ENCODE results near the gene CNTLN.
"Not testable (repeated sequence)": the region's sequence is repeated elsewhere in the genome, so short reads cannot be mapped to it uniquely, and the experiment has no call there.

CNTLN gene

GRCh38 chr9:17389026-17389425 lies 254.2 kb downstream of the CNTLN start:
- Mint-ChIP-seq H3K27ac (no peak overlapping the region), H3K36me3 (ENCODE audit: low read depth) (no peaks in the 10 kb centered on the region), H3K4me3 (no peak overlapping the region), H3K4me1 (ENCODE audit: low read depth) (no peaks in the 10 kb centered on the region), H3K9me3 (peaks cover 2% of the 10 kb centered on the region), H3K27me3 (no peaks in the 10 kb centered on the region)
- DNase-seq, result no peak

GRCh38 chr9:17394881-17395510 lies 260.2 kb downstream of the CNTLN start:
- DNase-seq, result no peak
- Mint-ChIP-seq H3K27ac (no peak overlapping the region), H3K4me1 (ENCODE audit: low read depth) (no peaks in the 10 kb centered on the region), H3K36me3 (ENCODE audit: low read depth) (no peaks in the 10 kb centered on the region), H3K9me3 (peaks cover 2% of the 10 kb centered on the region), H3K27me3 (no peaks in the 10 kb centered on the region), H3K4me3 (no peak overlapping the region)

GRCh38 chr9:17397166-17397728 lies 262.4 kb downstream of the CNTLN start:
- not testable (repeated sequence) for H3K4me3 Mint-ChIP-seq; H3K36me3 Mint-ChIP-seq (ENCODE audit: low read depth); H3K27me3 Mint-ChIP-seq; H3K9me3 Mint-ChIP-seq; H3K27ac Mint-ChIP-seq; H3K4me1 Mint-ChIP-seq (ENCODE audit: low read depth); DNase-seq

- H3K27me3 Mint-ChIP-seq, result no peaks in the 10 kb centered on the region
- peaks cover 1% of the 10 kb centered on the region for H3K9me3 Mint-ChIP-seq
- H3K4me3 Mint-ChIP-seq, result no peak overlapping the region
- no peak overlapping the region for H3K27ac Mint-ChIP-seq
- no peaks in the 10 kb centered on the region for H3K4me1 Mint-ChIP-seq (ENCODE audit: low read depth)
- DNase-seq, result no peak
- no peaks in the 10 kb centered on the region for H3K36me3 Mint-ChIP-seq (ENCODE audit: low read depth)
Measured at GRCh38 chr9:17398350-17398749, 263.5 kb downstream of the CNTLN start.

GRCh38 chr9:17401858-17402257 lies 267.0 kb downstream of the CNTLN start:
- no peak for DNase-seq
- H3K4me1 Mint-ChIP-seq (ENCODE audit: low read depth), result no peaks in the 10 kb centered on the region
- no peaks in the 10 kb centered on the region for H3K27me3 Mint-ChIP-seq
- H3K27ac Mint-ChIP-seq, result no peak overlapping the region
- no peaks in the 10 kb centered on the region for H3K9me3 Mint-ChIP-seq
- H3K4me3 Mint-ChIP-seq, result no peak overlapping the region
- no peaks in the 10 kb centered on the region for H3K36me3 Mint-ChIP-seq (ENCODE audit: low read depth)

GRCh38 chr9:17402309-17402708 lies 267.5 kb downstream of the CNTLN start:
- no peaks in the 10 kb centered on the region for H3K36me3 Mint-ChIP-seq (ENCODE audit: low read depth)
- DNase-seq, result no peak
- no peak overlapping the region for H3K27ac Mint-ChIP-seq
- H3K27me3 Mint-ChIP-seq, result no peaks in the 10 kb centered on the region
- H3K4me3 Mint-ChIP-seq, result no peak overlapping the region
- H3K4me1 Mint-ChIP-seq (ENCODE audit: low read depth), result no peaks in the 10 kb centered on the region
- peaks cover 1% of the 10 kb centered on the region for H3K9me3 Mint-ChIP-seq

- no peaks in the 10 kb centered on the region for H3K27me3 Mint-ChIP-seq
- no peak overlapping the region for H3K4me3 Mint-ChIP-seq
- H3K36me3 Mint-ChIP-seq (ENCODE audit: low read depth), result no peaks in the 10 kb centered on the region
- no peak for DNase-seq
- H3K9me3 Mint-ChIP-seq, result peaks cover 4% of the 10 kb centered on the region
- no peaks in the 10 kb centered on the region for H3K4me1 Mint-ChIP-seq (ENCODE audit: low read depth)
- no peak overlapping the region for H3K27ac Mint-ChIP-seq
Measured at GRCh38 chr9:17403539-17403938, 268.7 kb downstream of the CNTLN start.

- H3K27me3 Mint-ChIP-seq, result no peaks in the 10 kb centered on the region
- H3K4me1 Mint-ChIP-seq (ENCODE audit: low read depth), result no peaks in the 10 kb centered on the region
- H3K27ac Mint-ChIP-seq, result no peak overlapping the region
- DNase-seq, result no peak
- no peak overlapping the region for H3K4me3 Mint-ChIP-seq
- H3K36me3 Mint-ChIP-seq (ENCODE audit: low read depth), result no peaks in the 10 kb centered on the region
- no peaks in the 10 kb centered on the region for H3K9me3 Mint-ChIP-seq
Measured at GRCh38 chr9:17414986-17415385, 280.1 kb downstream of the CNTLN start.

GRCh38 chr9:17422994-17423680 lies 288.3 kb downstream of the CNTLN start:
- Mint-ChIP-seq H3K4me1 (ENCODE audit: low read depth) (no peaks in the 10 kb centered on the region), H3K27me3 (no peaks in the 10 kb centered on the region), H3K4me3 (no peak overlapping the region), H3K27ac (no peak overlapping the region), H3K36me3 (ENCODE audit: low read depth) (no peaks in the 10 kb centered on the region), H3K9me3 (no peaks in the 10 kb centered on the region)
- no peak for DNase-seq

- Mint-ChIP-seq H3K9me3 (no peaks in the 10 kb centered on the region), H3K4me3 (no peak overlapping the region), H3K27ac (no peak overlapping the region), H3K4me1 (ENCODE audit: low read depth) (no peaks in the 10 kb centered on the region), H3K36me3 (ENCODE audit: low read depth) (no peaks in the 10 kb centered on the region), H3K27me3 (no peaks in the 10 kb centered on the region)
- DNase-seq, result no peak
Measured at GRCh38 chr9:17423681-17424011, 288.8 kb downstream of the CNTLN start.

- Mint-ChIP-seq H3K27ac (no peak overlapping the region), H3K4me1 (ENCODE audit: low read depth) (no peaks in the 10 kb centered on the region), H3K4me3 (no peak overlapping the region), H3K9me3 (no peaks in the 10 kb centered on the region), H3K27me3 (no peaks in the 10 kb centered on the region), H3K36me3 (ENCODE audit: low read depth) (no peaks in the 10 kb centered on the region)
- DNase-seq, result no peak
Measured at GRCh38 chr9:17425384-17425783, 290.5 kb downstream of the CNTLN start.

GRCh38 chr9:17433526-17433925 lies 298.7 kb downstream of the CNTLN start:
- H3K27me3 Mint-ChIP-seq, result no peaks in the 10 kb centered on the region
- no peaks in the 10 kb centered on the region for H3K4me1 Mint-ChIP-seq (ENCODE audit: low read depth)
- H3K9me3 Mint-ChIP-seq, result peaks cover 11% of the 10 kb centered on the region
- no peak for DNase-seq
- H3K4me3 Mint-ChIP-seq, result no peak overlapping the region
- no peaks in the 10 kb centered on the region for H3K36me3 Mint-ChIP-seq (ENCODE audit: low read depth)
- H3K27ac Mint-ChIP-seq, result no peak overlapping the region

- no peak overlapping the region for H3K4me3 Mint-ChIP-seq
Measured at GRCh38 chr9:17436854-17437253, 302.0 kb downstream of the CNTLN start.

GRCh38 chr9:17437813-17438212 lies 303.0 kb downstream of the CNTLN start:
- Mint-ChIP-seq H3K27ac (no peak overlapping the region), H3K27me3 (no peaks in the 10 kb centered on the region)

More at GRCh38 chr9:17436854-17437253, 302.0 kb downstream of the CNTLN start:
- peaks cover 6% of the 10 kb centered on the region for H3K9me3 Mint-ChIP-seq
- H3K27me3 Mint-ChIP-seq, result no peaks in the 10 kb centered on the region
- no peaks in the 10 kb centered on the region for H3K36me3 Mint-ChIP-seq (ENCODE audit: low read depth)
- H3K4me1 Mint-ChIP-seq (ENCODE audit: low read depth), result no peaks in the 10 kb centered on the region
- DNase-seq, result no peak
- no peak overlapping the region for H3K27ac Mint-ChIP-seq

GRCh38 chr9:17445126-17445525 lies 310.3 kb downstream of the CNTLN start:
- not testable (repeated sequence) for H3K4me1 Mint-ChIP-seq (ENCODE audit: low read depth); H3K4me3 Mint-ChIP-seq; H3K27me3 Mint-ChIP-seq; H3K9me3 Mint-ChIP-seq; DNase-seq; H3K27ac Mint-ChIP-seq; H3K36me3 Mint-ChIP-seq (ENCODE audit: low read depth)

More at GRCh38 chr9:17437813-17438212, 303.0 kb downstream of the CNTLN start:
- Mint-ChIP-seq H3K36me3 (ENCODE audit: low read depth) (no peaks in the 10 kb centered on the region), H3K4me3 (no peak overlapping the region), H3K9me3 (peaks cover 6% of the 10 kb centered on the region), H3K4me1 (ENCODE audit: low read depth) (no peaks in the 10 kb centered on the region)
- no peak for DNase-seq

Data from activated T-cell treated with anti-CD3 and anti-CD28 coated beads, Interleukin-2, amount 50 U/mL, for 24 hours (primary cell).